ENCODE data around the gene SMG6. TPM values are rescaled to one million over a fixed set of nuclear protein-coding genes. Genes with fewer than 3 reads are reported as not detected.

Gene SMG6
- total RNA-seq, 1 donor from 2014 or later = 39.7 TPM

DNA sequence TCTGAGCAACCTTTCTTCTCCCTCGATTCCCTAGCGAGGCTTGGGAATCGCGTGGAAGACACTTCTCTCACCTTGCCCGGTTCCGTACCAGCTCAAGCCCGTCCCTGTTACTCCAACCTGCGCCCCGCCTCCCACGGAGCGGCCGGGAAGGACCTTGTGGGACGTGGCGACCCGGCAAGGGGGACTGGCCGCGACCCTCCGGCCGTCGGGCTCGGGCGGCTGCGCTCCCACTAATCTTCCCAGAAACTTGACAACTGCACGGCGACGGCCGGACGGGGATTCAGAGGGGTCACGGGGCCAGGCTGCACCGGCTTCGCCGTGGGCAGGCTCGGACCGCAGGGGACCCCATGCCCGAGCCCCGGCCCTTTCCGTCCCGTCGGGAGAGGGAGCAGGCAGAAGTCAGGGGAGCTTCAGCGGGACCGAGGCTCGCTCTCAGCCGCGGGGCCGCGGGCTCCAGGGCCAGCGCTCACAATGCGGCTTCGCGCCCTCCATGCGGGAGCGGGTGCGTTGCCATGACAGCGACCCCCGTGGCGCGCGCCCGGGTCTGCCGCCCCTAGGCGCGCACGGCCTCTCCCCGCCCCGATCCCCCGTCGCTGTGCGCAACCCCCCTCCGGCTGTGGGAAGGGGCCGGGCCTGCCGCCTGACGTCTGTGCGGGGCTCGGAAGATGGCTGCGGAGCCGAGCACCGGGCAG, 33.4 kb upstream of the SMG6 start, which contains the start of gene SGSM2:
SGSM2 (plus strand) TSS at position 650 of the 692 bp plus-strand sequence. CDS start 188 bp downstream, outside the sequence.
- Histone ChIP-seq H2AFZ (ENCODE audit: low read depth, low read length) (peak within 1 kb of the TSS; percentile 94), H3K9ac (ENCODE audit: low read length) (peak within 1 kb of the TSS; percentile 98), H4K20me1 (ENCODE audit: insufficient read depth, low read length) (peaks cover 45% of the 10 kb centered on the region), H3K27ac (ENCODE audit: low read depth, low read length) (peak within 1 kb of the TSS; percentile 78), H3K27me3 (ENCODE audit: insufficient read depth, low read length) (no peaks in the 10 kb centered on the region), H3K4me1 (ENCODE audit: insufficient read depth, low read length) (peaks cover 24% of the 10 kb centered on the region), H3K36me3 (ENCODE audit: insufficient read depth, low read length) (peaks cover 34% of the 10 kb centered on the region), H3K4me2 (ENCODE audit: low read length) (peak within 1 kb of the TSS; percentile 93), H3K9me3 (ENCODE audit: insufficient read depth, low read depth, low read length) (no peaks in the 10 kb centered on the region), H3K79me2 (ENCODE audit: insufficient read depth, low read length) (peaks cover 62% of the 10 kb centered on the region), H3K4me3 (ENCODE audit: insufficient read depth, low read depth, low read length) (peak within 1 kb of the TSS; percentile 99)
- no peak for FAIRE-seq
- TF ChIP-seq, protein P1, sequence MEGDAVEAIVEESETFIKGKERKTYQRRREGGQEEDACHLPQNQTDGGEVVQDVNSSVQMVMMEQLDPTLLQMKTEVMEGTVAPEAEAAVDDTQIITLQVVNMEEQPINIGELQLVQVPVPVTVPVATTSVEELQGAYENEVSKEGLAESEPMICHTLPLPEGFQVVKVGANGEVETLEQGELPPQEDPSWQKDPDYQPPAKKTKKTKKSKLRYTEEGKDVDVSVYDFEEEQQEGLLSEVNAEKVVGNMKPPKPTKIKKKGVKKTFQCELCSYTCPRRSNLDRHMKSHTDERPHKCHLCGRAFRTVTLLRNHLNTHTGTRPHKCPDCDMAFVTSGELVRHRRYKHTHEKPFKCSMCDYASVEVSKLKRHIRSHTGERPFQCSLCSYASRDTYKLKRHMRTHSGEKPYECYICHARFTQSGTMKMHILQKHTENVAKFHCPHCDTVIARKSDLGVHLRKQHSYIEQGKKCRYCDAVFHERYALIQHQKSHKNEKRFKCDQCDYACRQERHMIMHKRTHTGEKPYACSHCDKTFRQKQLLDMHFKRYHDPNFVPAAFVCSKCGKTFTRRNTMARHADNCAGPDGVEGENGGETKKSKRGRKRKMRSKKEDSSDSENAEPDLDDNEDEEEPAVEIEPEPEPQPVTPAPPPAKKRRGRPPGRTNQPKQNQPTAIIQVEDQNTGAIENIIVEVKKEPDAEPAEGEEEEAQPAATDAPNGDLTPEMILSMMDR (IDR thresholded peaks at IDR 0.05; ENCODE audit: insufficient read depth, low read depth, low read length) = no peak
- no peak for TF ChIP-seq EZH2 (IDR thresholded peaks at IDR 0.05; ENCODE audit: insufficient read depth, low read length)
- peak within 1 kb of the TSS; percentile 97 for H3K27ac Mint-ChIP-seq (ENCODE audit: unreplicated experiment)
- peak; percentile 24 for DNase-seq (ENCODE audit: low read depth)
- peak within 1 kb of the TSS; percentile 99 for H3K4me3 Mint-ChIP-seq (ENCODE audit: unreplicated experiment)
- no peaks in the 10 kb centered on the region for H3K27me3 Mint-ChIP-seq (ENCODE audit: low read depth, unreplicated experiment)
- H3K4me1 Mint-ChIP-seq (ENCODE audit: low read depth, unreplicated experiment) = peaks cover 16% of the 10 kb centered on the region
- H3K9me3 Mint-ChIP-seq (ENCODE audit: unreplicated experiment) = no peaks in the 10 kb centered on the region
- H3K36me3 Mint-ChIP-seq (ENCODE audit: low read depth, unreplicated experiment) = peaks cover 6% of the 10 kb centered on the region

DNA sequence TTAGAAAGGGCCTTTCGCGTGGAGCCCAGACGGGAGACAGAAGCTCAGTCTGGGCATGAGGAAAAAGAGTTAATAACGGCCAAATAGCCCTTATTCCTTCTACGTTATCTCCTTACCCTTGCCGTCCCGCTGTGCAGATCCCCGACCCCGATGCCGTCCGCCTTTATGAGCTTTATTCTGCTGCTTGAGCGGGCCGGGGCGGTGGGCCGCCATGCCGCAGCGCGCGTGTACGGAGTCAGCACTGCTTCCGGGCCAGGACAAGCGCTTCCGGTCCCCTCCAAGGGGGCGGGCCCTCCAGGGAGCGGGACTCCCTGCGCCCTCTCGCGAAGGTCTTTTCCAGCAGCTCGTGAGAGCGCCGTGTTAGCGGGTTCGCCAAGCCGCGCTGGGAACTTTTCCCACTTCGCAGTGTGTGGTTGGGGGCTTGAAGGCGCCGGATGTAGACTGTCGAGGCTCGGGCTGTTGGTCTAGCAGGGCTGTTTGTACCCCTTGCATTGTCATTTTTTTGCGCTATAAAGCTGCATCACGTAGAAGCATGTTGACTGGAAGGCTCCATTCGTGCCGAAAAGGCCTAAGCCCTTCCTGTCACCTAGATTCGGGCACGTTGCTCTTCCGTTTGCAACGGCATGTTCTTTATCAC, 32.7 kb upstream of the SMG6 start, which contains the start of gene TSR1:
TSR1 (minus strand) TSS at position 243 of the 637 bp plus-strand sequence; CDS start at position 213, 30 bp downstream.
- FAIRE-seq (peak; percentile 9), DNase-seq (ENCODE audit: low read depth) (peak; percentile 82)
- Histone ChIP-seq H3K36me3 (ENCODE audit: insufficient read depth, low read length) (peaks cover 41% of the 10 kb centered on the region), H4K20me1 (ENCODE audit: insufficient read depth, low read length) (peaks cover 41% of the 10 kb centered on the region), H3K4me1 (ENCODE audit: insufficient read depth, low read length) (peaks cover 24% of the 10 kb centered on the region), H3K9ac (ENCODE audit: low read length) (peak within 1 kb of the TSS; percentile 98), H3K27me3 (ENCODE audit: insufficient read depth, low read length) (no peaks in the 10 kb centered on the region), H3K79me2 (ENCODE audit: insufficient read depth, low read length) (peaks cover 64% of the 10 kb centered on the region), H3K9me3 (ENCODE audit: insufficient read depth, low read depth, low read length) (no peaks in the 10 kb centered on the region), H2AFZ (ENCODE audit: low read depth, low read length) (peak within 1 kb of the TSS; percentile 78), H3K27ac (ENCODE audit: low read depth, low read length) (peak within 1 kb of the TSS; percentile 78), H3K4me3 (ENCODE audit: insufficient read depth, low read depth, low read length) (peak within 1 kb of the TSS; percentile 99), H3K4me2 (ENCODE audit: low read length) (peak within 1 kb of the TSS; percentile 93)
- H3K4me1 Mint-ChIP-seq (ENCODE audit: low read depth, unreplicated experiment) = peaks cover 16% of the 10 kb centered on the region
- H3K27ac Mint-ChIP-seq (ENCODE audit: unreplicated experiment) = peak within 1 kb of the TSS; percentile 97
- no peaks in the 10 kb centered on the region for H3K9me3 Mint-ChIP-seq (ENCODE audit: unreplicated experiment)
- peaks cover 2% of the 10 kb centered on the region for H3K36me3 Mint-ChIP-seq (ENCODE audit: low read depth, unreplicated experiment)
- TF ChIP-seq EZH2 (IDR thresholded peaks at IDR 0.05; ENCODE audit: insufficient read depth, low read length) = no peak
- TF ChIP-seq, protein P1 (IDR thresholded peaks at IDR 0.05; ENCODE audit: insufficient read depth, low read depth, low read length) = no peak
- H3K4me3 Mint-ChIP-seq (ENCODE audit: unreplicated experiment) = peak within 1 kb of the TSS; percentile 99
- H3K27me3 Mint-ChIP-seq (ENCODE audit: low read depth, unreplicated experiment) = no peaks in the 10 kb centered on the region

Data from astrocyte (in vitro differentiated cells and primary cell).